HG03439 (cell line): ENCODE data around the gene ZNF584.
"Not testable (repeated sequence)": the region's sequence is repeated elsewhere in the genome, so short reads cannot be mapped to it uniquely, and the experiment has no call there.

Source experiments
- ATAC-seq: cut with Tn5 transposase; IDR thresholded peaks from one replicate; pipeline ENCODE4 v1.9.1; 2021; ENCODE audit warnings: mild to moderate bottlenecking, moderate library complexity; ENCODE audit not compliant: unreplicated experiment

Gene ZNF584

DNA sequence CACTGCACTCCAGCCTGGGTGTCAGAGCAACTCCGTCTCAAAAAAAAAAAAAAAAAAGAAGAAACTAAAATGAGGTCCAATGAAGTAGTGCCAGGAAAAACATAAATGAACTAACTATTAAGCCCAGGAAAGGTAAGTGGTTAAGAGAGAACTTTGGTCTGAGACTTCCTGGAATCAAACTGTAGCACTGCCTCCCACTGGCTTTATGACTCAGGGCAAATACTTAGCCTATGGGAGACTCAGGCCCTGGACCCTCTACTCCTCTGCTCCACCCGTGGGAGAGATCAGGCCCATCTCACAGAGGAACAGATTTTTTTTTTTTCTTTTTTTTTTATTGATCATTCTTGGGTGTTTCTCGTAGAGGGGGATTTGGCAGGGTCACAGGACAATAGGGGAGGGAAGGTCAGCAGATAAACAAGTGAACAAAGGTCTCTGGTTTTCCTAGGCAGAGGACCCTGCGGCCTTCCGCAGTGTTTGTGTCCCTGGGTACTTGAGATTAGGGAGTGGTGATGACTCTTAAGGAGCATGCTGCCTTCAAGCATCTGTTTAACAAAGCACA lies 4.5 kb upstream of the ZNF584 start:
- not testable (repeated sequence) for ATAC-seq

DNA sequence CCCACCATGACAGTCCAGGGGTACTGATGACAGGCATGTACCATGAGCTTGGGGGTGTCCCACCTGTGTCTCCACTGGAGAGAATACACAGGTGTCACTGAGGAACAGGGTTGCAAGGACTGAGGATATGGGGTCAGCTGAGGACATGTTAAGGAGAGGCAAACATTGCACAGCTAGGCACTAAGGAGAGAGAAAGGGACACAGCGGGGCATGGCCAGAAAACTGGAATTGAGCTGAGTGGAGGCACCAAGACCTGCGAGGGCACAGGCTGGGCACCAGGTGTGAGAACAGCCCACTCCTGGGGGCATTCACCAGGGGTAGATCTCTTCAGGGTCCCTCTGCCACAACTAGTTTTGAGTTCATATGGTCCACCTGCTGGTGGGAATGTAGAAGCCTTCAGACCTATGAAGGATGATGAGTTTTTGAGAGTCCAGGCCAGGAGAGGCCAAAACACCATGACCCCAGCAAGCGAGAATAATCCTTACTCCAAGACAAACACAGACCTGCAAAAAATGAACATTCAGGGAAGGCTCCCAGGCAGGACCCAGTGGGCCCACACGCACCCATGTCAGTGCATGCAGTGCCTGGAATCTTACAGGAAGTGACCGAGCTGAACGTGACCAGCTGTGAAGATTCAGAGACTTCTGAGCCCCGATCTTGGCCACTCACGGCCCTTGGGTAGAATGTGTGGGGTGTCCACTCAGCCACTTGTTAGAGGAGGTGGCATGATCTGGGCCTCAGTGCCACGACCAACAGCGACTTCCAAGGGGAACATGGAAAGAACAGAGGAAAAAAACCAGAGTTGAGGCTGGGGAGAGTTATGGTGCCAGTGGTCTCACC lies 1.4 kb upstream of the ZNF584 start:
- ATAC-seq = no peak

GRCh38 chr19:58407658-58408151 lies 744 bp upstream of the ZNF584 start:
- ATAC-seq = peak; percentile 8

DNA sequence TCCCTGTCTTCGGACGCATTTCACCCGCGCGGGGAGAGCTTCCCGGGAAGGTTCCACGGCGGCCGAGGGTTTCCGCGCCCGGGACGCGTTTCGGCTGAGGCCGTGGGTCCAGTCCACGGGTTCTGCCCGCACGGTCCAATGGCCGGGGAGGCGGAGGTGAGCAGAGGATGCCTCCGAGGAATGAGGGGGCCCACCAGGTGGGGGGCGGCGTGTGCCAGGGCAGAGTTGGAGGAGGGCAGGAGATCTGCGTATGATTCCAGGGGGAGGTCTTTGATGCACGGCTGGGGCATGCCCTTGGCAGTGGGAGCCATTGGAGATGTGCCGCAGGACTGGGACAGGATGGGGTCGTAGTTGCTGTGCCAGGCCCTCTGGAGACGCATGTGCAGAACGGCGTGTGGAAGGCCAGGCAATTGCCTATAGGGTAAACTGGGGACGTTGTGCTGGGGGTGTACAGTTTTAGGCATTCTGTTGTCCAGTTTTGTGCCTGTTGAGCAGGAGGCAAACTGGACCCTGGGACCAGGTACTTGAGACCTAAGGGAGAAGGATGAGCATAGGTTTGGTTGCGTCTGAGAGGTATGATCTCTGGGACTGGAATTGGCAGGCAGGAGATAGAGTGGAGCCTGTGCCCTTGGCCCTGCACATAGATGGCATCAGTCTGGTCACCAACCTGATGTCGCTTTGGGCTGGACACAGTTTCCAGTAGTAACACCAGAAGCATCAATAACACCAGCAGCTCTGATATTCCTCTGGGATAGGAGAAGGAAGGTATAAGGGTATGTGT lies 751 bp downstream of the ZNF584 start:
- no peak for ATAC-seq

GRCh38 chr19:58416604-58417003 lies 8.2 kb downstream of the ZNF584 start:
- ATAC-seq = no peak

DNA sequence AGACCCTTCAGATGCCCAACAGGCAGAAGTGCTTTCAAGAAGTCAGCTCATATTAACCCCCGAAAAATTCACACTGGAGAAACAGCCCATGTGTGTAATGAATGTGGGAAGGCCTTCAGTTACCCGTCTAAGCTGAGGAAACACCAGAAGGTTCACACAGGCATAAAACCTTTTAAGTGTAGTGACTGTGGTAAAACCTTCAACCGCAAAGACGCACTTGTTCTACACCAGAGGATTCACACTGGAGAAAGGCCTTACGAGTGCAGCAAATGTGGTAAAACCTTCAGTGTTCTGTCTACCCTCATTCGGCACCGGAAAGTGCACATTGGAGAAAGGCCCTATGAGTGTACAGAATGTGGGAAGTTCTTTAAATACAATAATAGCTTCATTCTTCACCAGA lies 8.6 kb downstream of the ZNF584 start:
- no peak for ATAC-seq

DNA sequence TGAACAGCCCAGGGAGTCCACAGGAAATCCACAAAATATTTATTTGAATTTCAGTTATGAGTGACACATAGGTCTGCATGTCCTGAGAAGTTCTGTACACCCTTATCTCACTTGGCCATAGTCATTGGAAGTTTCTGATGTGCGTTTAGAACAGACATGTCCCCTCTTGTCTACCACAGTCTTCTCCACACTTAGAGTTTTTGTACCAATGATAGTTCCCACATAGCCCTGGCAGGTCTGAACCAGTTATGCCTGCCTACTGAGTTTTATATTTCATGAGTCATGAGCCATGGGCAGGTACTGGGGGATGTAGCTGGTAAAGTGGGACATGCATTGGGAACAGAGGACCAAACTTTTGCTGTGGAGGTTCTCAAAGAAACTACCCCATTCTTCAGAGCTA lies 20.2 kb downstream of the ZNF584 start:
- ATAC-seq = no peak

DNA sequence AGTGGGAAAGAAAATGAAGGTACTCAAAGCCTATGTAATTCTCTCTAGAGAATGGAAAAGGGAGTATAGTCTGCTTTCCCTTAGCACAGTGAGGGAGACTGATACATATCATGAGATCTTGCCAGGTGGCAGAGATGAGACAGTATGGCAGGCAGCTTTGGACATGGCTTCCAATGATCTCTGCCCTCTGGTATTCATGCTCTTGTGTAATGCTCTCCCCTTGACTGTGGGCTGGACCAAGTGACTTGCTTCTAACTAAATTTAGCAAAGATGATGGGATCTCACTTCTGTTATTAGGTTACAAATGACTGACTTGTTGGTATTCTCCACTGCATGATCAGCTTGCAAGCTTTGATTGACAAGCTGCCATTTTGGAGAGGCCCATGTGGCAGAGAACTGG lies 21.3 kb downstream of the ZNF584 start:
- no peak for ATAC-seq

GRCh38 chr19:58434217-58434616 lies 25.8 kb downstream of the ZNF584 start:
- ATAC-seq = no peak

GRCh38 chr19:58439576-58440554 lies 31.4 kb downstream of the ZNF584 start, which contains the start of gene ZNF132:
Gene ZNF132, minus strand, starts transcription at chr19:58440153. Its CDS starts 332 bp downstream, at chr19:58439821.
- peak; percentile 87 for ATAC-seq

DNA sequence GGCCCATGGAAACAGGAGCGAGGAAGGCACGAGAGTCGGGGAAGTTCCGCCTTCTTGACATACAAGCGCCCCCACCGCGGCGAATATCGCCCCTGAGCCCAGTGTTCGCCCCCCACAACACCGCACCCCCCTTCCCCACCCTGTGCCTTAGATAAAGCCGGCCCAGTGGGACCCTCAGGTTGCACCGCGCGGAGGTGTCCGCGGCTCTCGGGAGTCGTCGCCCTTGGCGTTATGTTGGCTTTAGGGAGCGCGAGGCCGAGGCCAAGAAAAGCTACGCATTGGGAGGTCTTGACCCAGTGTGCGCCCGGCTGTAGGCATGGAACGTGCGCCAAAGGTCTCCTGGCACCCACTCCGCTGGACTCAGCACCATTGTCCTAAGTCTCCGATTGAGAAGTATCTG lies 32.1 kb downstream of the ZNF584 start:
- no peak for ATAC-seq

DNA sequence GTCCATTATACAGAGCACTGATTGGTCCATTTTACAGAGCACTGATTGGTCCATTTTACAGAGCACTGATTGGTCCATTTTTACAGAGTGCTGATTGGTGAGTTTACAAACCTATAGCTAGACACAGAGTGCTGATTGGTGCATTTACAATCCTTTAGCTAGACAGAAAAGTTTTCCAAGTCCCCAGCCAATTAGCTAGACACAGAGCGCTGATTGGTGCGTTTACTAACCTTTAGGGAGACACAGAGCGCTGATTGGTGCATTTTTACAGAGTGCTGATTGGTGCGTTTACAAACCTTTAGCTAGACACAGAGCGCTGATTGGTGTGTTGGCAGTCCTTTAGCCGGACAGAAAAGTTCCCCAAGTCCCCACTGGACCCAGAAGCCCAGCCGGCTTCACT lies 34.5 kb downstream of the ZNF584 start:
- ATAC-seq = not testable (repeated sequence)

DNA sequence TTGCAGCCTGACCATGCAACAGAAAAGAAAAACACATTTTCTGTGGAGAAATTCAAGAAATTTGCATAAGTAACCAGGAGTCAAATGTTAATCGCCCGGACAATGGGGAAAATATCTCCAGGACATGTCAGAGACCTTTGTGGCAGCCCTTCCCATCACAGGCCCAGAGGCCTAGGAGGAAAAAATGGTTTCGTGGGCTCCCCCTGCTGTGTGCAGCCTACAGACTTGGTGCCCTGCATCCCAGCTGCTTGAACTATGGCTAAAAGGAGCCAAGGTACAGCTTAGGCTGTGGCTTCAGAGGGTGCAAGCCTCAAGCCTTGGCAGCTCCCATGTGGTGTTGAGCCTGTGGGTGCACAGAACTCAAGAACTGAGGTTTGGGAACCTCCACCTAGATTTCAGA lies 40.4 kb downstream of the ZNF584 start:
- ATAC-seq = not testable (repeated sequence)

- not testable (repeated sequence) for ATAC-seq
These were observed 41.5 kb downstream of the ZNF584 start for GRCh38 chr19:58449980-58450379.

- ATAC-seq = peak; percentile 15
These were observed 42.5 kb downstream of the ZNF584 start for GRCh38 chr19:58450856-58451357.

DNA sequence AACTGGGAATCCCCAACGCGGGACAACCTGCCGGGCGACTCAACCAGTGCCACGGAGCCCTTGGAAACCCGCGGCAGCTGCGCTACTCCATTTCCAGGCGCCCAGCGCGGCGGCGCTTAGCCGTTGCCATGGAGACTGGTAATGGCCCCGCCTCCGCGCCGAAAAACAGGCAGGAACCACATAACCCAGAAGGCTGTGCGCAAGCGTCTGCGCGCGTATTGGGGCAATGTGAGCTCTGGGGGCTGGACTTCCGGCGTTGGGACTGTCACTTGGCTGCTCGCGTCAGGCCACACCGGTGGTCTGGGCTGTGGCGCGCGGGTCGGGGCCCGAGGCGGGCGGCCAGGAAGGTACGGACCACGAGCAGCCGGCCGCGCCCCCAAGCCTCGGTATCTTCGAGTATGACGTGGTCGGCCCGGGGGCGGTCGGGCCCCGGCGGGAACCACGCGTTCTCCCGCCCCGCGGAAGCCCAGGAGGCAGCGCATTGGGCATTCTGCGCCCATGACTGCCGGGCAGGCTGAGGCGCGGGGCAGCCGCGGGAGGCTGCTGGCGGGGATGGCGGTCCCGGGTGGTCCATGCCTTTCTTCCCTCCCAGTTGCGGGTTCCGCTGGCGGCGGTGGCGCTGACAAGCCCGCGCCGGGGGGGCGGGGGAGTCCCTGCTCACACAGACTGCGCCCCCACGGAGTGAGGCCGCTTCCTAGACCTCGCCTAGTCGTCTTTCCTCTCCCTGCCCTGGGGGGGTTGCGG lies 43.1 kb downstream of the ZNF584 start, which contains the start of gene ZNF324B:
TSS of gene ZNF324B (plus strand) at position 265 of the 744 bp plus-strand sequence. CDS start 2,080 bp downstream, outside the sequence.
- ATAC-seq = peak; percentile 91

- ATAC-seq = no peak
These were observed 45.3 kb downstream of the ZNF584 start for GRCh38 chr19:58453743-58454142.

DNA sequence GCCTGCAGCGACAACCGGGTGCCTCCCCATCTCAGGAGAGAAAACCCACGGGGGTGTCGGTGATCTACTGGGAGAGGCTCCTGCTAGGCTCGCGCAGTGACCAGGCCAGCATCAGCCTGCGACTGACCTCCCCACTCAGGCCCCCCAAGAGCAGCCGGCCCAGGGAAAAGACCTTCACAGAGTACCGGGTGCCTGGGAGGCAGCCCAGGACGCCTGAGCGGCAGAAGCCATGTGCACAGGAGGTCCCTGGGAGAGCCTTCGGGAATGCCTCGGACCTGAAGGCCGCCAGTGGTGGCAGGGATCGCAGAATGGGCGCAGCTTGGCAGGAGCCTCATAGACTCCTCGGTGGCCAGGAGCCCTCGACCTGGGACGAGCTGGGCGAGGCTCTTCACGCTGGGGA lies 46.9 kb downstream of the ZNF584 start:
- ATAC-seq = no peak

DNA sequence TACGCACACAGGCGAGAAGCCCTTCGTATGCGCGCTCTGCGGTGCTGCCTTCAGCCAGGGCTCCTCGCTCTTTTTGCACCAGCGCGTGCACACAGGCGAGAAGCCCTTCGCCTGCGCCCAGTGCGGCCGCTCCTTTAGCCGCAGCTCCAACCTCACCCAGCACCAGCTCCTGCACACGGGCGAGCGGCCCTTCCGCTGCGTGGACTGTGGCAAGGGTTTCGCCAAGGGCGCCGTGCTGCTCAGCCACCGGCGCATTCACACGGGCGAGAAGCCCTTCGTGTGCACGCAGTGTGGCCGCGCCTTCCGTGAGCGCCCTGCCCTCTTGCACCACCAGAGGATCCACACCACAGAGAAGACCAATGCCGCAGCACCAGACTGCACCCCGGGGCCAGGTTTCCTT lies 47.7 kb downstream of the ZNF584 start:
- ATAC-seq = no peak
